Anterior cingulate cortex (tissue), 58 donors: ENCODE measurements around the gene HVCN1.
"Not testable (repeated sequence)": the region's sequence is repeated elsewhere in the genome, so short reads cannot be mapped to it uniquely, and the experiment has no call there.

Experiments used
- DNase-seq, 58 donors: peaks; one replicate each; lab custom pipeline; 2025; lab: John Stamatoyannopoulos, UW

The HVCN1 gene

DNA sequence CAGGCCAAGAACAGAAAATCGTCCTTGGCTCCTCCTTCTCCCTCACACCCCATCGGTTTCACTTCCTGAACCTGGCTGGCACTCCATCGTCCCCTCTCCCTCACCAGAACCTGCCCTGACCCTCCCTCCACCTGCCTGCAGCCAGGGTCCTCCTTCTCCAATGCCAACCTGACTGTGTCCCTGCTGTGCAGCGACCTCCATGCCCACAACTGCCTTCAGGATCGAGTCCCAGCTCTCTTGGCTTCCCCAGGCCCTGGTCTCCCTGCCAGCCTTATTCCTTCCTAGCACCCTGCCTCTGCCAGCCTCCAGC, 19.8 kb downstream of the HVCN1 start:
- DNase-seq: no peak

GRCh38 chr12:110668480-110669192, 20.3 kb downstream of the HVCN1 start:
- DNase-seq: no peak

DNA sequence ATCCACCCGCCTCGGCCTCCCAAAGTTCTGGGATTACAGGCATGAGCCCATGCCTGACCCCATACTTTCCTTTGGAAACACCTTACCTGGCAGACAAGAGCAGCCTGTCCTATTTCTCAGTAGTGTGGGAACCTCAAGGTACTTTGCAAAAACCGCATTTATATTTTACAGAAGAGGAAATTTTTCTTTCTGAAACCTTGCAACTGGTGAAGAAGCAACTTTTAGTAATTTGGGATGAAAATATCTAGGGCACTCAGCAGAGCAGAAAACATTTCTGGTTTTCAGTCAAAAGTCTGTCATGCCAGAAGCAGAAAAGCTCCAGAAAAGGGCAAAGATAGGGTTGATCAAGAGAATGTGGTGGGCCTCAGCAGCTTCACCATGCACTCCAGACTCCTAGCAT, 21.2 kb downstream of the HVCN1 start:
- no peak for DNase-seq

DNA sequence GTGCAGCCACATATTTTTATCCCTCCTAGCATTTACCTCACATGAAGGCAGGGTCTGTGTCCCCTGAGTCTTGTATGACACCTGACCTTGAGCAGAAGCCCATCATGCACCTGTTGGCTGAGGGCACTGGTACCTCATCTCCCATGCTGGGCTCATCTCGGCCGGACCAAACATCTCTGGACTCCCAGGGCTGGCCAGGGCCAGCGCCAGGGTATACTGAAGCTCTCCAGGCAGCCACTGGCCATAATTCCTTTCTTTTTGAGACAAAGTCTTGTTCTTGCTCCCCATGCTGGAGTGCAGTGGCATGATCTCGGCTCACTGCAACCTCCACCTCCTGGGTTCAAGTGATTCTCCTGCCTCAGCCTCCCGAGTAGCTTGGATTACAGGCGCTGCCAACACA, 22.0 kb downstream of the HVCN1 start:
- no peak for DNase-seq

GRCh38 chr12:110661337-110661972, 27.5 kb downstream of the HVCN1 start:
- peak in 3 of 58 donors; percentile 10 to 40 (median 16) for DNase-seq

DNA sequence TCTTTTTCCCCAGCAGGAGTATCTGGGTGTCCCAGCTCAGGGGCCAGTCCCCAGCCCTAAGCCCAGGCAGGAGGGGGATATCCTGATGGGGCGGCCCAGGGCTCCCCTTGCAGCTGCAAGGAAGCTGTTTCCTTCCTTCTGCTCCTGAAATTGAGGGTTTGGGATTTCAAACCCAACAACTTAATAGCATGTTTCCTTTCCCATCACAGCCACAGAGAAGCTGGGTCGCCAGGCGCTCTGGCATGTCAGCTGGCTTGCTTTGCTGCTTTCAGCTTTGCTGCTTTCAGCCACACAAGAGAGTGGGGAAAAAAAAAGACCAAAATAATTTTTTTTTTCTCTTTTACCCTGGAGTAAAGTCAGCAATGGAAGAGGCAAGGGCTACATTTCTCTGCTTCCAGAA, 30.0 kb downstream of the HVCN1 start:
- peak in 15 of 58 donors; percentile 4 to 40 (median 18) for DNase-seq

DNA sequence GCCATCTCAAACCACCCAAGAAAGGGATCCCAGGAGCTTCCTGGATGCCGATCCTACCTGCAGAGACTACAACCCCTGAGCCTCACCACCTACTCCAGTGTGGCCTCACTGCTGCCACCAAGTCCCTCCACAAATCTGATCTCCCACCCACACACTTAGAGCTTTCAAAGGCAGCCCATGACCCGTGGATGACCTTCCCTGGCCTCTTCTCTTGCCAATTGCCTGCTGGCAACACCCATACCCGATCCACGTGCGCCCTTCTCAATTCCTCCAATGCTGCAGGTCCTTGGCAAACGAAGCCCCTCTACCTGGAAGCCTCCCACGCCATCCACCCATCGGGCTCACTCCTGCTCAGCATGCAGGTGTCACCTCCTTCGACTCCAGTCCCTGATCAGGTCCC, 30.7 kb downstream of the HVCN1 start:
- no peak for DNase-seq

DNA sequence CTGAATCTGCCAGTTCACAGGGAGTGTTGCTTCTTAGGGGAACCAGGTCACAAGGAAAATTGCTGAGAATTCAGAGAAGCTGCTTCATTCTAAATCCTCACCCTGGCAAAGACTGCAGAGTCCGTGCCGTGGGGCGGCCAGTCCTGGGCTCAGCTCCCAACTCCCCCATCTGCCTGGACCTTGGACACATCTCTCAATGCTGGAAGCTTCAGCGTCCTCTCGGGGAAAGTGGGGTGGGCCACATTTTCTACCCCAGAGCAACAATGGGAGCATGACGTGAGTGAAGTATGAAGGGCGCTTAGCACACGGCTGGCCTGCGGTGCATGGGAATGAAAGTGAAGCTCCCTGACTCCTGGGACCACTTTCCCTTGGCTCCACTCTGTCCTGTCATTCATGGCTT, 31.2 kb downstream of the HVCN1 start:
- DNase-seq: peak in 37 of 58 donors; percentile 10 to 76 (median 35)

- peak in 1 of 58 donors; percentile 4 for DNase-seq
These were observed 32.8 kb downstream of the HVCN1 start for GRCh38 chr12:110656071-110656655.

DNA sequence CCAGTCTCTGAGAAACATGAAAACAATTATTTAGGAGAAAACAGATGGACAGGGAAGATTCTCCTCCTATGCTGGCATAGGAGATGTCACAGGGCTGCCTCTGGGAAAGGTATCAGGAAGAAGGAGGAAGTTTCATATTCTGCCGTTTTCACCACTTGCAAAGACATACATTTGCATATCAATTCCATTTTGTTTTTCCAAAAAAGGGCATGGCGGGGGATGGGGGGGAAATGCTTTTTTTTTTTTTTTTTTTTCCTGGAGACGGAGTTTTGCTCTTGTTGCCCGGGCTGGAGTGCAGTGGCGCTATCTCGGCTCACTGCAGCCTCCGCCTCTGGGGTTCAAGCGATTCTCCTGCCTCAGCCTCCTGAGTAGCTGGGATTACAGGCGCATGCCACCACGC, 34.7 kb downstream of the HVCN1 start:
- not testable (repeated sequence) for DNase-seq

GRCh38 chr12:110649341-110649847, 39.5 kb downstream of the HVCN1 start:
- DNase-seq: peak in 23 of 58 donors; percentile 11 to 62 (median 25)

DNA sequence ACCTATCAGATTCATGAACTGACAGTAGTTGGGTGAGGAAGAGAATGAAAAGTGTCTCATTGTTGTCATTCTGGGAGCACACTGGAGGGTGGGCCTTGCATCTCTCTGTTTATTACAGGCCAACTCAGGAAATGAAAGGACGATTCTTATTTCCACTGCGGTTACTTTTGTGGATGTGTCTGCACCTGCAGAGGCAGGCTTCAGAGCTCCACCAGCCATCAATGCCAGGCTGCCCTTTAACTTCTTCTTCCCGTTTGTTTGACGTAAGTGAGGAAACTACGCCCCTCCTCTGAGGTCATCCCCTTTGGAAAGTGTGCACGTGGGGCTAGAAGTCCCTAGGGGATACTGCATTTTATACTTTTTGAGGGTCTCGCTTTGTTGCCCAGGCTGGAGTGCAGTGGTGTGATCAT, 41.3 kb downstream of the HVCN1 start:
- no peak for DNase-seq

- DNase-seq: peak in 24 of 58 donors; percentile 10 to 59 (median 18)
These were observed 47.4 kb downstream of the HVCN1 start for GRCh38 chr12:110641521-110641920.

DNA sequence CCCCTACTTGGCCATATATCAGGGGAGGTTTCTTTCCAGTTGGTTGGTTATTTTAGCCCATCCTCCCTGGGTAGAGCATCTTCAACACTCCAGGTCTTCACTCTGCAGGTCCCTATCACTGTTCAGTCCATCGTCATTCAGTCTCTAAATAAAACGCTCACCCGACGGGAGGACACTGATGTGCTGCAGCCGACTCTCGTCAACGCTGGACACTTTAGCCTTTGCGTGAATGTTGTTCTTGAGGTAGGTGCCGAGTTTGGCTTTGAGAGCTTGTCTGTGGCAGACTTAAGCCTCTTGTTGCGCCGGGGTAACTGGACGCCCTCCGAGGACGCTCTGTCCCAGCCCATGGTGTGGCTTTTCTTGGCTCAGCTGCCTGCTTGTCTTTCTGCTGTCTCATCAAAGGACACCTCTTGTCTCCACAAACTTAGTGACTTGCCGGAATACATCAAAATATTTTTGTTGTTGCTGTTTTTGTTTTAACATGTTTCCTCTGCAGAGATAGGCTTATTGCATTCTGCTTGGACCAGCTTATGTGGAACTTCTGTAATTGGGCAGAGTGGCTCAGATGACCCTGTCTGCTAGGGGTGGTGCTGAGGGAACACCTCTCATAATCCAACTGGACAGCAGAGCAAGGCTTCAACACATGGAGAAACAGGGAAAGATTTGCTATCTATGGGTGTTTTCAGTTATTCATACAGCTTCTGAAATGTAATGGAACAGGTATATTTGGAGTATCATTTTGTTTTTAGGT, 48.5 kb downstream of the HVCN1 start:
- peak in 13 of 58 donors; percentile 9 to 74 (median 19) for DNase-seq

- DNase-seq: peak in 4 of 58 donors; percentile 11 to 52 (median 38)
These were observed 49.4 kb downstream of the HVCN1 start for GRCh38 chr12:110639336-110640141.

DNA sequence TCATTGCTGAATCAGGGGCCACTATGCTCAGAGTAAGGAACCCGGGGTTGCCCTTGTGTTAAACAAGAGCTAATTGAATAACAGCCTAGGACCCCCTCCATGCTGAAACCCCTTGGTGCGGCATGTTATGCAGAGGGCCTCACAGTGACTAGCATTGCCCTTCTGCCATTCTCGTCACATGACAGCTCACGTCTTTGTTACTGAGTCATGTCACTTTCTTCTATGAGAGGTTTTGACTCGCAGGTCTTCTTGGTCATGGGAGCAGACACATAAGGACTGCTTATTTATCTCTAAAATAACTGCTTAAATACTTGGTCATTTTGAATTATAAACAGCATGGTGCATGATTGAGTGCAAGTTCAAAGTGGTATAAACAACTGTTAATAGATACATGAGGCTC, 50.1 kb downstream of the HVCN1 start:
- DNase-seq: no peak

DNA sequence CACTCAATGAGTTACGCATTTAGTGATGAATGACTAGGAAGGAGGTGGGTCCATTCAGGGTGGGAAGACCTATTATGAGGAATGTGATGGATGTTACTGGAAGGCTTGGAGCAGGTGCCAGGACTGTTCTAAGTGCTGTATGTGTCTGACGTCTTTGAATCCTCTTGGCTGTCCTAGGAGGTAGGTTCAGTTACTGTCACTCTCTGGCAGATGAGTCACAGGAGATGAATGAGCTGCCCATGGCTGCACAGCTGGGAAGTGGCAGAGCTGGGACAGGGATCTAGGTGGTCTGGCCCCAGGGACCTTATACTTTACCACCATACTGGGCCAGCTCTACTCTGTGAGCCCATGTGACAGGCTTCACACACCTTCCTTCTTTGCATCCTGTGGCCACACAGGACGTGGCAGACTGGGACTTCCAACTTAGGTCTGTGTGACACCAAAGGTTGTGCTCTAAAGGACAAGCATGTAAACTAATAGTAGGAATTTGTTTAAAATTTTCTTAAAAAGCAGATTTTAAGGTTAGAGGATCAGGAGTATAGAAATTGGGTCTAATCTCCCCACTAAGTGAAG, 51.0 kb downstream of the HVCN1 start:
- DNase-seq: no peak

DNA sequence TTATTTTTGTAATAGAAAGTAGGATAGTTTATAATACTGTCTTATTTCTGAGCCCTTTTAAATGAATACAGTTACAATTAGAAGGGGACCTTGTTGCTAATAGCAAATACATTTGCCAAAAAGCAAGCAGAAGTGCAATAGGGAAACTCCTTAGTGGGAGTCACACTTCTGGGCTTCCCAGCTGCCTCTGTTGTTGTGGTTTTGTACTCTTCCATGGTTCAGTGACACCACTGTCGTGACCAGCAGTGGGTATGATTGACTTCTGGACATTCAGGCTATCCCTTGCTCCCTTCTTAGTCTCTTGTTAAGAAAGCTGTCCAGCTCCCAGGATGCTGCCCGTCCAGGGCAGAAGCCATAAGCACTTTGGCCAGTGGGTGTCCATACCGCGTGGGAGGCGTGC, 52.4 kb downstream of the HVCN1 start:
- DNase-seq: no peak

GRCh38 chr12:110635055-110635454, 53.9 kb downstream of the HVCN1 start:
- DNase-seq: no peak
